Activated naive CD8-positive, alpha-beta T cell treated with anti-CD3 and anti-CD28 coated beads, Interleukin-2, amount 50 U/mL, for 24 hours (primary cell): Measurements from ENCODE around the gene BRMS1L.
"Not testable (repeated sequence)": the region's sequence is repeated elsewhere in the genome, so short reads cannot be mapped to it uniquely, and the experiment has no call there.

Experiments used
- ATAC-seq: fragments of 150-1000 bp; cut with Tn5 transposase; one replicate; pipeline ENCODE4 v1.10.0; 2021
- DNase-seq: peaks from one replicate; pipeline ENCODE4 v3.0.0; 2021
- H3K27ac Mint-ChIP-seq: one replicate; pipeline ENCODE4 v1.8.0; 2021; ENCODE audit warnings: mild to moderate bottlenecking, mixed read lengths
- H3K27me3 Mint-ChIP-seq: one replicate; pipeline ENCODE4 v1.8.0; 2021; ENCODE audit warnings: mixed read lengths
- H3K36me3 Mint-ChIP-seq: one replicate; pipeline ENCODE4 v1.8.0; 2021; ENCODE audit warnings: low read depth, mixed read lengths
- H3K4me1 Mint-ChIP-seq: one replicate; pipeline ENCODE4 v1.8.0; 2021; ENCODE audit warnings: mixed read lengths
- H3K4me3 Mint-ChIP-seq: one replicate; pipeline ENCODE4 v1.8.0; 2021; ENCODE audit warnings: mild to moderate bottlenecking, moderate library complexity, mixed read lengths
- H3K9me3 Mint-ChIP-seq: one replicate; pipeline ENCODE4 v1.8.0; 2021; ENCODE audit warnings: mixed read lengths

Gene BRMS1L

DNA sequence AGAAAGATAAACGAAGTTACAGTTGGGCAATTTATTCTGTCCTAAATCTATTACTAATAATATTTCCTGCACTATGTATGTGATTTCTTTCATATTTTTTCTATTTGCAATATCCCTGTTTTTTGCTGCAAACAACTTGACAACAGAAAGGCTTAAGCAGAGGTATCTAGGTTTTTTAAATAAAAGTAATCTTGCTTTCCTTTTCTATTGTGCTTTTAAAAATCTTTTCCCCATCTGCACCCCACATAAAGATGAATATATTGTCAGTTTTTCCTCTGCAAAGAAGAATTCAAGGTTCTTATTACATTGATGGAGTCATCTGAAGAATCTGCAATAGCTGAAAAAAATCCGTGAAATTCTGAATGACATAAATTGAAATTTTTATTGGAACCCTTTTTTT lies 16.5 kb upstream of the BRMS1L start:
- Mint-ChIP-seq H3K27ac (peak overlapping the region; percentile 62), H3K4me1 (peaks cover 32% of the 10 kb centered on the region), H3K36me3 (peaks cover 3% of the 10 kb centered on the region), H3K27me3 (peaks cover 2% of the 10 kb centered on the region), H3K9me3 (no peaks in the 10 kb centered on the region), H3K4me3 (peak overlapping the region; percentile 95)
- ATAC-seq = no peak
- no peak for DNase-seq

GRCh38 chr14:35810963-35811362 lies 15.2 kb upstream of the BRMS1L start:
- no peak overlapping the region for H3K27ac Mint-ChIP-seq
- H3K27me3 Mint-ChIP-seq = peaks cover 2% of the 10 kb centered on the region
- H3K36me3 Mint-ChIP-seq = no peaks in the 10 kb centered on the region
- H3K9me3 Mint-ChIP-seq = no peaks in the 10 kb centered on the region
- no peak overlapping the region for H3K4me3 Mint-ChIP-seq
- H3K4me1 Mint-ChIP-seq = peaks cover 29% of the 10 kb centered on the region
- ATAC-seq (no peak), DNase-seq (no peak)

DNA sequence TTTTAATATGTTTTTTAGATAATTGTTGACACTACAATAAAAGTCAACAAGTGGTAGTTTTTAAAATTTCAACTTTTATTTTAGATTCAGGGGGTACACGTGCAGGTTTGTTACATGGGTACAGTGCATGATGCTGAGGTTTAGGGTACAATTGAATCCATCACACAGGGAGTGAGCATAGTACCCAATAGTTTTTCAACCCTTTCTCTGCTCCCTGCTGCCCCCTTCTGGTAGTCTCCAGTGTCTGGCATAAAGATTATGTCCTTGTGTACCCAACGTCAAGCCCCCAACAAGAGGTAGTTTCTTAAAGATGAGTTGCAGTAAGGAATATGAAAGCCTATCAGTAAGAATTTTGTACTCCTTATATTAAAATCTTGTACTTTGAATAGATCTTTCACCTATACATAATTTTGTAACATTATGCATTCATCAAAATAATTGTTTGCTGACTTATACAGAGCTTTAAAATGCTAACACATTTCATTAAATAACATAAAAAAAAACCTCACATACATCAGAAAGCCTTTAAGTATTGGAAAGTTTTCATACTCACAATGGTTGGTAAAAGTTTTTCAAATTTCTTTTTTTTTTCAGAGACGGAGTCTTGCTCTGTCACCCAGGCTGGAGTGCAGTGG lies 11.7 kb upstream of the BRMS1L start:
- H3K27ac Mint-ChIP-seq = no peak overlapping the region
- ATAC-seq = peak; percentile 89
- H3K4me3 Mint-ChIP-seq = no peak overlapping the region
- no peaks in the 10 kb centered on the region for H3K36me3 Mint-ChIP-seq
- H3K27me3 Mint-ChIP-seq = no peaks in the 10 kb centered on the region
- H3K9me3 Mint-ChIP-seq = no peaks in the 10 kb centered on the region
- peak; percentile 87 for DNase-seq
- H3K4me1 Mint-ChIP-seq = peaks cover under 1% of the 10 kb centered on the region

- Mint-ChIP-seq H3K4me1 (no peaks in the 10 kb centered on the region), H3K9me3 (no peaks in the 10 kb centered on the region), H3K4me3 (no peak overlapping the region), H3K27me3 (no peaks in the 10 kb centered on the region), H3K27ac (no peak overlapping the region), H3K36me3 (no peaks in the 10 kb centered on the region)
- ATAC-seq (no peak), DNase-seq (no peak)
Observed at GRCh38 chr14:35818346-35819115, 7.6 kb upstream of the BRMS1L start.

GRCh38 chr14:35819591-35820540 lies 6.3 kb upstream of the BRMS1L start:
- DNase-seq (no peak), ATAC-seq (no peak)
- no peaks in the 10 kb centered on the region for H3K4me1 Mint-ChIP-seq
- H3K36me3 Mint-ChIP-seq = no peaks in the 10 kb centered on the region
- no peaks in the 10 kb centered on the region for H3K9me3 Mint-ChIP-seq
- no peak overlapping the region for H3K27ac Mint-ChIP-seq
- H3K27me3 Mint-ChIP-seq = no peaks in the 10 kb centered on the region
- H3K4me3 Mint-ChIP-seq = no peak overlapping the region

- ATAC-seq (no peak), DNase-seq (no peak)
- H3K36me3 Mint-ChIP-seq = no peaks in the 10 kb centered on the region
- H3K27me3 Mint-ChIP-seq = no peaks in the 10 kb centered on the region
- no peaks in the 10 kb centered on the region for H3K9me3 Mint-ChIP-seq
- no peak overlapping the region for H3K4me3 Mint-ChIP-seq
- no peak overlapping the region for H3K27ac Mint-ChIP-seq
- peaks cover 6% of the 10 kb centered on the region for H3K4me1 Mint-ChIP-seq
Observed at GRCh38 chr14:35821564-35822411, 4.3 kb upstream of the BRMS1L start.

DNA sequence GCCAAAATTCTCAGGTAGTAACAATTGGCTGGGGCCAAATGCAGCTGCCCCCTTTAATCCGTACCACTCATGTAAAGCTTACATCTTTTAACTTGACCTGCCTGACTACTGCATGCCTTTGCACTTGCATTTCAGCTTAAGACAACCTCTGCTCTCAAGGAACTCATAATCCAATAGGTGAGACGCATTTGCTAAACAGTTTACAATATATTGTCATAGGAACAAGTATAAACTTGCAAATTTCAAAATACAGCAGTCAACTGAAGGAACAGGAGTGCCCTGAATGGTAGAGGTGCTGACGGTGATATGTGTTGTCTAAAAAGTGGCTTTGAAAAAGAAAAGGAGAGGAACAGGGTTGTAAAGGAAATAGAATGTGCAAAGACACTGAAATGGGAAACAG lies 3.6 kb upstream of the BRMS1L start:
- H3K36me3 Mint-ChIP-seq = no peaks in the 10 kb centered on the region
- DNase-seq (no peak), ATAC-seq (no peak)
- no peaks in the 10 kb centered on the region for H3K27me3 Mint-ChIP-seq
- no peak overlapping the region for H3K27ac Mint-ChIP-seq
- H3K4me3 Mint-ChIP-seq = no peak overlapping the region
- no peaks in the 10 kb centered on the region for H3K9me3 Mint-ChIP-seq
- H3K4me1 Mint-ChIP-seq = peaks cover 13% of the 10 kb centered on the region

DNA sequence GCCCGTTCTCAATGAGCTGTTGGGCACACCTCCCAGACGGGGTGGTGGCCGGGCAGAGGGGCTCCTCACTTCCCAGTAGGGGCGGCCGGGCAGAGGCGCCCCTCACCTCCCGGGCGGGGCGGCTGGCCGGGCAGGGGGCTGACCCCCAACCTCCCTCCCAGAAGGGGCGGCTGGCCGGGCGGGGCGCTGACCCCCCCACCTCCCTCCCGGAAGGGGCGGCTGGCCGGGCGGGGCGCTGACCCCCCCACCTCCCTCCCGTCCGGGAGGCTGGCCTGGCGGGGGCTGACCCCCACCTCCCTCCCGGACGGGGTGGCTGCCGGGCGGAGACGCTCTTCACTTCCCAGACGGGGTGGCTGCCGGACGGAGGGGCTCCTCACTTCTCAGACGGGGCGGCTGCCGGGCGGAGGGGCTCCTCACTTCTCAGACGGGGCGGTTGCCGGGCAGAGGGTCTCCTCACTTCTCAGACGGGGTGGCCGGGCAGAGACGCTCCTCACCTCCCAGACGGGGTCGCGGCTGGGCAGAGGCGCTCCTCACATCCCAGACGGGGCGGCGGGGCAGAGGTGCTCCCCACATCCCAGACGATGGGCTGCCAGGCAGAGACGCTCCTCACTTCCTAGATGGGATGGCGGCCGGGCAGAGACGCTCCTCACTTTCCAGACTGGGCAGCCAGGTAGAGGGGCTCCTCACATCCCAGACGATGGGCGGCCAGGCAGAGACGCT lies 1.5 kb upstream of the BRMS1L start:
- peaks cover 21% of the 10 kb centered on the region for H3K4me1 Mint-ChIP-seq
- H3K4me3 Mint-ChIP-seq, DNase-seq, H3K27ac Mint-ChIP-seq, H3K36me3 Mint-ChIP-seq, ATAC-seq, H3K9me3 Mint-ChIP-seq, H3K27me3 Mint-ChIP-seq: not testable (repeated sequence)

- no peaks in the 10 kb centered on the region for H3K27me3 Mint-ChIP-seq
- H3K4me3 Mint-ChIP-seq = peak overlapping the region; percentile 86
- H3K9me3 Mint-ChIP-seq = no peaks in the 10 kb centered on the region
- DNase-seq (no peak), ATAC-seq (no peak)
- H3K27ac Mint-ChIP-seq = peak overlapping the region; percentile 68
- no peaks in the 10 kb centered on the region for H3K36me3 Mint-ChIP-seq
- H3K4me1 Mint-ChIP-seq = peaks cover 21% of the 10 kb centered on the region
Observed at GRCh38 chr14:35825968-35826217, 245 bp upstream of the BRMS1L start.

- DNase-seq = no peak
- Mint-ChIP-seq H3K27me3 (no peaks in the 10 kb centered on the region), H3K36me3 (peaks cover 2% of the 10 kb centered on the region), H3K27ac (peak overlapping the region; percentile 76), H3K4me1 (peaks cover 21% of the 10 kb centered on the region), H3K4me3 (peak overlapping the region; percentile 86), H3K9me3 (no peaks in the 10 kb centered on the region)
- ATAC-seq = no peak
Observed at GRCh38 chr14:35826952-35827416, 846 bp downstream of the BRMS1L start.

DNA sequence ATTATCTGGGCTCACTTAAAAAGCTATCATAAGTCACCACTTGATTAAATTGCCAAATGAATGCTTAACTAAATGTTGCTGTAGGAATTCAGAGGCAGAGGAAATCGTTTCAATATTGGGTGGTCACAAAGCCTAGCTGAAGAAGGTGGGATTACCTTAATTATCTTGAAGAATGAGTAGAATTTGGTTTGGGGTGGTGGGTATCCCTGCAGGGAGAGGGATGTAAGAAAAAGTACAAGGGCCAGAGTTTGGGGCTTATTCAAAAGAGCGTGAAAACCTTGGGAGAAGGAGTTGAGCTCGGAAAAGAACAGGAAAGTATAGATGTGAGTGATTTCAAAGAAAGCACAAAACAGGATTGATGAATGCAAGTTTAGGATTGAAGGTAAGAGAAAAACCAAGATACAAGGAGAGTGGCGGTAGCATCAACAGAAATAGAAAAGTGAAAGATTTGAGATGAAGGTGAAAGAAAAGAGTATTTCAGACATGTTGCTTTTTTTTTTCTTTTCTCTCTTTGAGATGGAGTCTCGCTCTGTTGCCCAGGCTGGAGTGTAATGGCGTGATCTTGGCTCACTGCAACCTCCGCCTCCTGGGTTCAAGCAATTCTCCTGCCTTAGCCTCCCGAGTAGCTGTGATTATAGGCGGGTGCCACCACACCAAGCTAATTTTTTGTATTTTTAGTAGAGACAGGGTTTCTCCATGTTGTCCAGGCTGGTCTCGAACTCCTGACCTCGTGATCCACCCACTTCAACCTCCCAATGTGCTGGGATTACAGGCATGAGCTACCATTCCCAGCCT lies 1.7 kb downstream of the BRMS1L start:
- no peaks in the 10 kb centered on the region for H3K27me3 Mint-ChIP-seq
- H3K36me3 Mint-ChIP-seq = peaks cover 4% of the 10 kb centered on the region
- H3K9me3 Mint-ChIP-seq = no peaks in the 10 kb centered on the region
- ATAC-seq = no peak
- H3K27ac Mint-ChIP-seq = no peak overlapping the region
- H3K4me3 Mint-ChIP-seq = peak overlapping the region; percentile 86
- H3K4me1 Mint-ChIP-seq = peaks cover 21% of the 10 kb centered on the region
- no peak for DNase-seq

DNA sequence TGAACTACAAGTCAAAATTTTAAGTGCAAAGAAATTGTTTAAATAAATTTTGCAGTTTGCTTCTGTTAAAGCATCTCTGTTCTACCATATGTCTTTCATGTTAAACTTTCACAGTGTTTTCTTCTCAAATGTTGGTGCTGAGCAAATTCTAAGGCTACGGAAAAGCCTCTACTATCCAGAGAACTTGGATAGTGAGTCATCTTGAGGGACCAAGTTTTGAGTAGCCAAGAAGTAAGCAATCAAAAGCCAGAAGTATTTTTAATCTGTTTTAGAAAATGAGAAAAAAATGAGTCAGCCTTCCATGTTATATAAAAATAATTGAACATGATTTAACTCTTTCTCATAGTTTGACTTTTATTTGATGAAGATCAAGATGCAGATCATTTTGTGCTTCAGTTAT lies 3.3 kb downstream of the BRMS1L start:
- no peak overlapping the region for H3K4me3 Mint-ChIP-seq
- H3K27ac Mint-ChIP-seq = no peak overlapping the region
- no peaks in the 10 kb centered on the region for H3K27me3 Mint-ChIP-seq

More for the DNA sequence above, 3.3 kb downstream of the BRMS1L start:
- H3K9me3 Mint-ChIP-seq = no peaks in the 10 kb centered on the region
- peaks cover 21% of the 10 kb centered on the region for H3K4me1 Mint-ChIP-seq
- peaks cover 5% of the 10 kb centered on the region for H3K36me3 Mint-ChIP-seq
- DNase-seq (no peak), ATAC-seq (no peak)
